HepG2 (cell line): ENCODE measurements around the gene NR2F6.
"Not testable (repeated sequence)": the region's sequence is repeated elsewhere in the genome, so short reads cannot be mapped to it uniquely, and the experiment has no call there.

Source experiments
- ATF2 ChIP-seq: sonication (generic); formaldehyde crosslinking; IDR thresholded peaks from 2 replicates; pipeline ENCODE4 v1.4.0; 2020; ENCODE audit warnings: missing genetic modification reagents
- CHD2 ChIP-seq: IDR thresholded peaks from 2 replicates; pipeline ENCODE4 v1.6.1; 2011; ENCODE audit warnings: low read depth, low read length, improper control_type of control experiment
- POLR2AphosphoS2 ChIP-seq: IDR thresholded peaks from 2 replicates; pipeline ENCODE4 v1.6.1; 2011; ENCODE audit warnings: low read depth, low read length, improper control_type of control experiment
- POLR2AphosphoS5 ChIP-seq: IDR thresholded peaks from 2 replicates; pipeline ENCODE4 v1.6.1; 2012; ENCODE audit warnings: low read depth, low read length
- REST ChIP-seq, 2 experiments: IDR thresholded peaks; 2 replicates each; pipeline ENCODE4 v1.6.1; 2011 to 2012; ENCODE audit warnings: low read length in 2 of 2, borderline replicate concordance in 1 of 2, low read depth in 1 of 2, mild to moderate bottlenecking in 1 of 2, moderate library complexity in 1 of 2
- ZNF557 ChIP-seq: sonication (generic); formaldehyde crosslinking; IDR thresholded peaks from 2 replicates; pipeline ENCODE4 v1.4.0; 2020; ENCODE audit warnings: missing genetic modification reagents

GRCh38 chr19:17274892-17275291 is 29.2 kb upstream of the NR2F6 start:
- not testable (repeated sequence) for TF ChIP-seq CHD2; POLR2AphosphoS5; ZNF557 (CRISPR knock-in tag); ATF2; REST (IDR thresholded peaks at IDR 0.05; ENCODE audit: borderline replicate concordance in 1 of 2, low read depth in 1 of 2, low read length in 2 of 2); POLR2AphosphoS2
